ENCODE measurements around the gene SACS.

DNA sequence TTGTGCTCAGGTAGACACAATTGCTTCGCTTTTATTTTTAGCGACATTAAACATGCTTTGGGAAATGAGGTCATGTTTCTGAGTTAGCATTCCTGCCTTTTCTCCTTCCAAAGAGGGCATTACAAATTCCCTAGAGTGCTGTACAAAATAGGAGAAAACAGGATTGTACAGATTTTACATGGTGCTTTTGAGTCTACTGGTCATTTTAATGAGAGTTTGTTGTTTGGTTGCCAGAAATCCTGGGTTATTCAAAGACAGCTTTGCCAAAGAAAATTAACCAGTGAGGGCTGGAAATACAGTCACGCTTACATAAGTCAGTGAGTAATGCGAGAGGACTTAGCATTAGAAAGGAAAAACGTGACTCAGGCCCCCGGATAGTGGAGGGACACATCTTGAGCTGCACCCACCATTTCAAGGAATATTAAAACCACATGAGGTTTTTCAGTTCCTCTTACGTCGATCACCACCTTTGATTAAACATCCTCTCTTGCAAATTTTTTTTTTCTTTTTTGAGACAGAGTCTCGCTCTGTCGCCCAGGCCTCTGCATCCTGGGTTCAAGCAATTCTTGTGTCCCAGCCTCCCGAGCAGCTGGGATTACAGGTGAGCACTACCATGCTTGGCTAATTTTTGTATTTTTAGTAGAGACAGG is 55.4 kb downstream of the SACS start:
- TF ChIP-seq, protein P1, sequence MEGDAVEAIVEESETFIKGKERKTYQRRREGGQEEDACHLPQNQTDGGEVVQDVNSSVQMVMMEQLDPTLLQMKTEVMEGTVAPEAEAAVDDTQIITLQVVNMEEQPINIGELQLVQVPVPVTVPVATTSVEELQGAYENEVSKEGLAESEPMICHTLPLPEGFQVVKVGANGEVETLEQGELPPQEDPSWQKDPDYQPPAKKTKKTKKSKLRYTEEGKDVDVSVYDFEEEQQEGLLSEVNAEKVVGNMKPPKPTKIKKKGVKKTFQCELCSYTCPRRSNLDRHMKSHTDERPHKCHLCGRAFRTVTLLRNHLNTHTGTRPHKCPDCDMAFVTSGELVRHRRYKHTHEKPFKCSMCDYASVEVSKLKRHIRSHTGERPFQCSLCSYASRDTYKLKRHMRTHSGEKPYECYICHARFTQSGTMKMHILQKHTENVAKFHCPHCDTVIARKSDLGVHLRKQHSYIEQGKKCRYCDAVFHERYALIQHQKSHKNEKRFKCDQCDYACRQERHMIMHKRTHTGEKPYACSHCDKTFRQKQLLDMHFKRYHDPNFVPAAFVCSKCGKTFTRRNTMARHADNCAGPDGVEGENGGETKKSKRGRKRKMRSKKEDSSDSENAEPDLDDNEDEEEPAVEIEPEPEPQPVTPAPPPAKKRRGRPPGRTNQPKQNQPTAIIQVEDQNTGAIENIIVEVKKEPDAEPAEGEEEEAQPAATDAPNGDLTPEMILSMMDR (IDR thresholded peaks at IDR 0.05; ENCODE audit: low read length) = no peak
- no peak for TF ChIP-seq EZH2 (IDR thresholded peaks at IDR 0.05; ENCODE audit: borderline replicate concordance, low read length)

Data from OCI-LY1 (cell line).